Measurements from ENCODE around the gene UNC5C.

- TF ChIP-seq POLR2A (IDR thresholded peaks at IDR 0.05; ENCODE audit: control extremely low read depth in 1 of 2, low read depth in 2 of 2, low read length in 2 of 2), result no peak
- peak; percentile 18 to 64 (median 59) for TF ChIP-seq CTCF (IDR thresholded peaks at IDR 0.05; ENCODE audit: control extremely low read depth in 1 of 3, insufficient read depth in 1 of 3, low read depth in 1 of 3, low read length in 3 of 3)
- TF ChIP-seq JUND (IDR thresholded peaks at IDR 0.05; ENCODE audit: low read length), result no peak
- TF ChIP-seq MAX (IDR thresholded peaks at IDR 0.05), result no peak
- no peak for TF ChIP-seq SP1 (IDR thresholded peaks at IDR 0.05; ENCODE audit: low read depth, low read length)
- no peak for TF ChIP-seq JUN (IDR thresholded peaks at IDR 0.05; ENCODE audit: low read depth, low read length)
Measured at GRCh38 chr4:95204873-95205272, 343.9 kb downstream of the UNC5C start.
